IMR-90 (cell line): ENCODE data around the gene TNFAIP8. TPM values are rescaled to one million over a fixed set of nuclear protein-coding genes. Genes with fewer than 3 reads are reported as not detected.
A peak's percentile ranks its signal among the peaks of the same experiment; 100 is the strongest.

Experiments used
- ATAC-seq: fragments of 200-7000 bp; cut with Tn5 transposase; 2 replicates; pipeline ENCODE4 v1.9.1; 2020; ENCODE audit warnings: low read depth, mild to moderate bottlenecking, moderate library complexity
- BruUV-seq: library from RNA; stranded (reverse); fragments of 400-500 nt; replicated peaks from 2 replicates; lab custom pipeline; 2021; lab: Mats Ljungman, UMichigan
- CTCF ChIA-PET: fragments of 300-600 bp; formaldehyde crosslinking; extraction: SDS; loops from one replicate; lab custom pipeline; 2021; ENCODE audit warnings: antibody characterized with exemption; lab: Yijun Ruan, JAX
- POLR2A ChIA-PET: fragments of 300-600 bp; sonication (Branson Sonifier 250); formaldehyde crosslinking; loops from one replicate; lab custom pipeline; 2022; ENCODE audit warnings: antibody characterized with exemption; ENCODE audit not compliant: unreplicated experiment; lab: Charles Lee
- DNase-seq: peaks from one replicate; pipeline ENCODE4 v3.0.0; 2013
- H2AFZ ChIP-seq: replicated peaks from 2 replicates; pipeline ENCODE3; 2013; ENCODE audit warnings: low read length, mild to moderate bottlenecking; ENCODE audit not compliant: poor library complexity
- H2AK5ac ChIP-seq: 2 replicates; pipeline ENCODE4 v1.6.1; 2013; ENCODE audit warnings: low read depth, low read length, inconsistent platforms
- H2AK9ac ChIP-seq: replicated peaks from 2 replicates; pipeline ENCODE3; 2013; ENCODE audit warnings: mild to moderate bottlenecking, low read depth, low read length, moderate library complexity; ENCODE audit not compliant: poor library complexity
- H2BK120ac ChIP-seq: 2 replicates; pipeline ENCODE4 v1.6.1; 2013; ENCODE audit warnings: low read depth, low read length, inconsistent platforms
- H2BK15ac ChIP-seq: 3 replicates; pipeline ENCODE4 v1.6.1; 2013; ENCODE audit warnings: low read depth, low read length, inconsistent platforms
- H2BK20ac ChIP-seq: 2 replicates; pipeline ENCODE4 v1.6.1; 2013; ENCODE audit warnings: low read depth, mild to moderate bottlenecking, inconsistent platforms, low read length, moderate library complexity
- H2BK5ac ChIP-seq: 2 replicates; pipeline ENCODE4 v1.6.1; 2013; ENCODE audit warnings: mild to moderate bottlenecking, low read depth, low read length, inconsistent platforms; ENCODE audit not compliant: poor library complexity, severe bottlenecking
- H3K14ac ChIP-seq: replicated peaks from 2 replicates; pipeline ENCODE4 v1.6.1; 2013; ENCODE audit warnings: low read depth, low read length, inconsistent platforms
- H3K18ac ChIP-seq: 2 replicates; pipeline ENCODE4 v1.6.1; 2013; ENCODE audit warnings: low read depth, low read length, control low read depth
- H3K23ac ChIP-seq: 2 replicates; pipeline ENCODE4 v1.6.1; 2013; ENCODE audit warnings: low read depth, low read length, inconsistent platforms
- H3K27ac ChIP-seq: 2 replicates; pipeline ENCODE4 v1.5.1; 2013; ENCODE audit warnings: mild to moderate bottlenecking, control low read depth, low read length; ENCODE audit not compliant: insufficient read depth
- H3K27me3 ChIP-seq: 2 replicates; pipeline ENCODE4 v1.6.1; 2013; ENCODE audit warnings: low read length; ENCODE audit not compliant: control insufficient read depth, insufficient read depth
- H3K36me3 ChIP-seq: 2 replicates; pipeline ENCODE4 v1.6.1; 2013; ENCODE audit warnings: low read length, mixed read lengths; ENCODE audit not compliant: control insufficient read depth, insufficient read depth
- H3K4ac ChIP-seq: 2 replicates; pipeline ENCODE4 v1.6.1; 2013; ENCODE audit warnings: low read depth, low read length, inconsistent platforms
- H3K4me1 ChIP-seq: 2 replicates; pipeline ENCODE4 v1.6.1; 2013; ENCODE audit warnings: low read length, mixed read lengths; ENCODE audit not compliant: control insufficient read depth, insufficient read depth
- H3K4me2 ChIP-seq: 2 replicates; pipeline ENCODE4 v1.6.1; 2013; ENCODE audit warnings: low read depth, mild to moderate bottlenecking, control low read depth, low read length, moderate library complexity
- H3K4me3 ChIP-seq: 2 replicates; pipeline ENCODE4 v1.5.1; 2013; ENCODE audit warnings: low read depth, mild to moderate bottlenecking, control low read depth, low read length, moderate library complexity; ENCODE audit not compliant: insufficient read depth
- H3K56ac ChIP-seq: 2 replicates; pipeline ENCODE4 v1.6.1; 2013; ENCODE audit warnings: low read length, inconsistent platforms; ENCODE audit not compliant: insufficient read depth; ENCODE audit errors: extremely low read depth
- H3K79me1 ChIP-seq, 2 experiments: 2 replicates each; pipeline ENCODE4 v1.6.1; 2013; ENCODE audit warnings: low read length in 2 of 2, inconsistent platforms in 1 of 2, low read depth in 1 of 2
- H3K9ac ChIP-seq: 2 replicates; pipeline ENCODE4 v1.6.1; 2013; ENCODE audit warnings: low read depth, low read length, control low read depth
- H3K9me1 ChIP-seq: 2 replicates; pipeline ENCODE4 v1.6.1; 2013; ENCODE audit warnings: low read length, inconsistent platforms; ENCODE audit not compliant: insufficient read depth
- H3K9me3 ChIP-seq: 2 replicates; pipeline ENCODE4 v1.6.1; 2013; ENCODE audit warnings: low read length; ENCODE audit not compliant: control insufficient read depth, insufficient read depth
- H4K20me1 ChIP-seq: 2 replicates; pipeline ENCODE4 v1.6.1; 2013; ENCODE audit warnings: low read length, inconsistent platforms; ENCODE audit not compliant: insufficient read depth
- H4K5ac ChIP-seq: 2 replicates; pipeline ENCODE4 v1.6.1; 2013; ENCODE audit warnings: mild to moderate bottlenecking, low read depth, low read length, control low read depth
- H4K8ac ChIP-seq, 2 experiments: 2 replicates each; pipeline ENCODE4 v1.6.1; 2013; ENCODE audit warnings: low read depth in 2 of 2, low read length in 2 of 2, control low read depth in 1 of 2, inconsistent platforms in 1 of 2
- H4K91ac ChIP-seq: 2 replicates; pipeline ENCODE4 v1.6.1; 2013; ENCODE audit warnings: low read depth, low read length, inconsistent platforms; ENCODE audit not compliant: insufficient read depth
- CEBPB ChIP-seq: IDR thresholded peaks from 2 replicates; pipeline ENCODE4 v1.6.1; 2012; ENCODE audit warnings: low read depth, low read length, improper control_type of control experiment
- CHD1 ChIP-seq: IDR thresholded peaks from 2 replicates; pipeline ENCODE4 v1.6.1; 2012; ENCODE audit warnings: low read depth, low read length, improper control_type of control experiment
- RAD21 ChIP-seq: IDR thresholded peaks from 2 replicates; pipeline ENCODE4 v1.6.1; 2012; ENCODE audit warnings: low read length, improper control_type of control experiment
- WGBS, 2 experiments: methylation state at CpG; one replicate each; pipeline versions ENCODE4 v1.1.5 to v1.1.7; 2013; ENCODE audit warnings: missing lambda C conversion rate in 2 of 2; ENCODE audit not compliant: insufficient read length in 1 of 2; ENCODE audit errors: extremely low coverage in 2 of 2; 5-methylcytosine and 5-hydroxymethylcytosine counted together
- dilution Hi-C: fragments of 300-500 bp; cut with HindIII; formaldehyde crosslinking; loops from one replicate; pipeline ENCODE4 v1.14.3; 2018; ENCODE audit warnings: low sequenced_read_pairs; ENCODE audit not compliant: unreplicated experiment
- in situ Hi-C: fragments of 300-500 bp; cut with MboI; formaldehyde crosslinking; loops from 3 replicates; pipeline ENCODE4 v1.14.3; 2019; ENCODE audit warnings: low sequenced_read_pairs, inconsistent platforms, mixed read lengths
- intact Hi-C: fragments of 100-400 bp; cut with micrococcal nuclease; formaldehyde crosslinking; loops from 2 replicates; pipeline ENCODE4 v1.10.0; 2022
- polyA plus RNA-seq, 3 experiments: library from polyadenylated mRNA; depleted of rRNA; stranded (reverse); fragments of >200 nt; gene quantifications; 2 replicates each; pipeline ENCODE4 v1.2.3, GENCODE V29; 2012; ENCODE audit warnings: low replicate concordance in 1 of 3
- total RNA-seq: library from RNA; depleted of rRNA; stranded (reverse); fragments of >200 nt; gene quantifications from 2 replicates; pipeline ENCODE4 v1.2.3, GENCODE V29; 2012

TNFAIP8 gene
- total and polyA plus RNA-seq, 2 of the 4 experiments (the other 2 are of a cell fraction): 20.3 to 29.9 TPM

DNA sequence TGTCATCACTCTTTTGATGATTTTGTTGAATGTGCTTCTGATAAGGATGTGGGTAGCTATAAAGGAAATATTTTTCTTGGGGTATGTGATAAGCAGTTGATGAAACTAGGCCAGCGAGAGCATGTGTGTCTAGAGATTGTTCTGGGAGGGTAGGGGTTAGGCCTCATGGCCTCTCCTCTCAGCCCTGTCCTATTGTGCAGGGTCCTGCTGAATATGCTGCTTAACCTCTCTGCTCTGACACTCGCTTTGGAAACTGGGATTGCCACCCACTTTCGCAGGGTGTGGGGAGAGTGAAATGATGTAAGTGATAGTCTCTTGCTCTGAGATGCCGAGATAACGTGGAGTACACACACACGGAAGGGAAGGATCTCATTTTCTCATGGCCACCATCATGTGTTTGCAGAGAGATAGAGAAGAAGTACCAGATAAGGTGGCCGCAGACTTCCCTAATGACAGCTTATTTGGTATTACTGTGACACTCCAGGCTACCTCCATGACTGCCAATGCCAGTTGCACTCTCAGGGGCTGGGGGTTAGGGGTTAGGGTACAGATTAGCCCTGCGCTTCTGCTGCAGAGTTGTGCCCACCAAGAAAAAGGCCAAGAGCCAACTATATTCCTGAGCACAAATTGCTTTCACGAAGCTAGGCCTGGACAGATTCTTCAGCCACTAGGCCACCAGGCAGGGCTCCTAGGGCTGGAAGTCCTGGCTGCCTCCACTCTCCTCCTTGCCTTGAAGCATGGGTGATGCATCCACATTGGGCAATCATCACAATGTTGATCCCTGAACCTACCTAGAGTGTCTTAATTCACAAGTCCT, 25.2 kb upstream of the TNFAIP8 start:
- Histone ChIP-seq H2BK15ac (no peak overlapping the region), H2AK9ac (no peak overlapping the region), H2AFZ (no peak overlapping the region), H4K91ac (no peak overlapping the region), H3K27ac (no peak overlapping the region), H4K20me1 (0 out of 2 replicates have a peak, but pooled peaks cover 3% of the 10 kb centered on the region), H3K4me3 (no peak overlapping the region), H3K14ac (no peak overlapping the region), H3K9ac (no peak overlapping the region), H3K9me3 (no peaks in the 10 kb centered on the region), H3K18ac (no peak overlapping the region), H3K4me1 (peaks cover 28% of the 10 kb centered on the region), H2BK20ac (no peak overlapping the region), H3K79me1 (peaks cover 16 to 47% of the 10 kb centered on the region in 2 experiments), H4K8ac (no peak overlapping the region), H3K4me2 (no peak overlapping the region), H3K27me3 (no peaks in the 10 kb centered on the region), H3K4ac (no peak overlapping the region), H4K5ac (0 out of 2 replicates have a peak overlapping the region, but pooled peaks have one; percentile 24), H2BK120ac (no peak overlapping the region), H3K56ac (no peak overlapping the region), H2AK5ac (no peak overlapping the region), H3K9me1 (peaks cover 23% of the 10 kb centered on the region), H2BK5ac (no peak overlapping the region), H3K36me3 (no peaks in the 10 kb centered on the region), H3K23ac (no peak overlapping the region; the same call in 1 of the 2 replicates)
- WGBS, 2 experiments: 100% methylated on average over 2 of the region's 9 CpGs; no CpG with 5 or more reads in 1 of the 2 experiments
- intact Hi-C loops: no loop called here
- in situ Hi-C loops: no loop called here
- CTCF ChIA-PET: interaction anchor here (0.6 to 0.8 kb wide), 2 partner anchors 11 to 203 kb away, joined by 3 to 4 read pairs; no protein-coding TSS in a partner anchor
- TF ChIP-seq RAD21 (no peak), CEBPB (peak; percentile 59; the same call in 1 of the 2 replicates), CHD1 (no peak)
- POLR2A ChIA-PET: no interaction called here
- BruUV-seq: no TSS peak
- DNase-seq (no peak), ATAC-seq (no peak)
- dilution Hi-C loops: no loop called here
